Motor neuron (in vitro differentiated cells): ENCODE measurements around the gene NLRP8. TPM values are rescaled to one million over a fixed set of nuclear protein-coding genes. Genes with fewer than 3 reads are reported as not detected.
"Not testable (repeated sequence)": the region's sequence is repeated elsewhere in the genome, so short reads cannot be mapped to it uniquely, and the experiment has no call there.

Experiments used
- ATAC-seq, 8 experiments: fragments of 200-7000 bp; cut with Tn5 transposase; replicated peaks in 6 of 8; 2 replicates each; pipeline ENCODE4 v1.8.0; 2021; ENCODE audit warnings: mild to moderate bottlenecking in 8 of 8, moderate library complexity in 8 of 8
- H3K27ac ChIP-seq, 2 donors: fragments of 250-450 bp; sonication (Bioruptor Pico); 2 replicates each; pipeline ENCODE4 v1.9.0; 2021; ENCODE audit warnings: antibody characterized with exemption in 2 of 2, mild to moderate bottlenecking in 2 of 2, moderate library complexity in 1 of 2
- H3K4me1 ChIP-seq, 2 donors: fragments of 250-450 bp; sonication (Bioruptor Pico); replicated peaks in 1 of 2; 2 replicates each; pipeline ENCODE4 v1.6.1; 2021; ENCODE audit warnings: antibody characterized with exemption in 2 of 2, mild to moderate bottlenecking in 2 of 2, moderate library complexity in 1 of 2
- H3K4me3 ChIP-seq, 5 donors: fragments of 250-450 bp; sonication (Bioruptor Pico); 2 replicates each; pipeline ENCODE4 v1.9.0; 2021; ENCODE audit warnings: antibody characterized with exemption in 5 of 5, mild to moderate bottlenecking in 5 of 5, moderate library complexity in 4 of 5
- WGBS, 10 experiments: fragments of 450-650 bp; shearing (Covaris generic); methylation state at CpG; one replicate each; pipeline ENCODE4 v1.0.0; 2022; 5-methylcytosine and 5-hydroxymethylcytosine counted together
- in situ Hi-C, 9 experiments: fragments of 400-800 bp; cut with MboI; loops; one replicate each; pipeline ENCODE4 v1.15.0; 2021; ENCODE audit warnings: low sequenced_read_pairs in 9 of 9, low pct_unique_long_range_greater_than_20kb in 2 of 9; ENCODE audit not compliant: unreplicated experiment in 9 of 9
- total RNA-seq, 8 experiments: library from RNA; unstranded; fragments of 300-600 nt; gene quantifications; 2 replicates each; pipeline versions ENCODE4 v1.2.3 to v1.2.4, GENCODE V29; 2022

The NLRP8 gene
- total RNA-seq, 8 experiments from 2014 or later, result 0.04 to 0.28 (median 0.14) TPM; not detected in 5

- in situ Hi-C loops, result no loop called here
- Histone ChIP-seq H3K27ac (no peak within 1 kb of the TSS), H3K4me3 (no peak within 1 kb of the TSS), H3K4me1 (no peaks in the 10 kb centered on the region)
- 0 to 59% (median 33%) methylated on average over 1 to 5 of the region's 8 CpGs; no CpG with 5 or more reads in 3 of the 10 experiments for WGBS, 10 experiments
- ATAC-seq, result no peak
Observed at GRCh38 chr19:55931936-55932386, 15.7 kb upstream of the NLRP8 start, which contains the start of gene NLRP13. NLRP13 (minus strand) TSS chr19:55932336; CDS start chr19:55932311, 25 bp downstream.

GRCh38 chr19:55935206-55935605 is 12.4 kb upstream of the NLRP8 start:
- 3 to 70% (median 41%) methylated on average over 1 to 9 of the region's 9 CpGs; no CpG with 5 or more reads in 1 of the 10 experiments for WGBS, 10 experiments
- Histone ChIP-seq H3K4me3 (no peak overlapping the region), H3K4me1 (no peaks in the 10 kb centered on the region), H3K27ac (no peak overlapping the region)
- in situ Hi-C loops, result no loop called here
- no peak for ATAC-seq

GRCh38 chr19:55939206-55939605 is 8.4 kb upstream of the NLRP8 start:
- WGBS, 10 experiments, result 0 to 53% (median 28%) methylated on average over 2 to 6 of the region's 7 CpGs; no CpG with 5 or more reads in 1 of the 10 experiments
- no peaks in the 10 kb centered on the region for H3K4me1 ChIP-seq
- no peak for ATAC-seq
- H3K4me3 ChIP-seq, result no peak overlapping the region
- H3K27ac ChIP-seq, result no peak overlapping the region
- in situ Hi-C loops, result no loop called here

GRCh38 chr19:55940306-55940705 is 7.3 kb upstream of the NLRP8 start:
- ATAC-seq, result no peak
- in situ Hi-C loops, result no loop called here
- Histone ChIP-seq H3K4me1 (no peaks in the 10 kb centered on the region), H3K27ac (no peak overlapping the region), H3K4me3 (no peak overlapping the region)
- WGBS, 10 experiments, result 37 to 80% (median 47%) methylated on average over 3 to 9 of the region's 11 CpGs; no CpG with 5 or more reads in 3 of the 10 experiments

GRCh38 chr19:55950566-55950965 is 2.9 kb downstream of the NLRP8 start:
- H3K4me3 ChIP-seq, ATAC-seq, in situ Hi-C loops, H3K4me1 ChIP-seq, H3K27ac ChIP-seq: not testable (repeated sequence)
- 50 to 80% (median 59%) methylated on average over 1 to 12 of the region's 19 CpGs; no CpG with 5 or more reads in 4 of the 10 experiments for WGBS, 10 experiments

- ATAC-seq, result no peak
- H3K4me1 ChIP-seq, result no peaks in the 10 kb centered on the region
- in situ Hi-C loops, result no loop called here
- H3K4me3 ChIP-seq, result no peak overlapping the region
- H3K27ac ChIP-seq, result no peak overlapping the region
- WGBS, 10 experiments, result 0 to 100% (median 83%) methylated on average over 1 to 5 of the region's 7 CpGs; no CpG with 5 or more reads in 1 of the 10 experiments
Observed at GRCh38 chr19:55956431-55956830, 8.8 kb downstream of the NLRP8 start.

GRCh38 chr19:55958356-55958755 is 10.7 kb downstream of the NLRP8 start:
- H3K4me1 ChIP-seq, result no peaks in the 10 kb centered on the region
- 0 to 59% (median 55%) methylated on average over 1 to 4 of the region's 4 CpGs; no CpG with 5 or more reads in 4 of the 10 experiments for WGBS, 10 experiments
- no peak overlapping the region for H3K27ac ChIP-seq
- H3K4me3 ChIP-seq, result no peak overlapping the region
- no peak for ATAC-seq
- in situ Hi-C loops, result no loop called here

- in situ Hi-C loops, result no loop called here
- no peaks in the 10 kb centered on the region for H3K4me1 ChIP-seq
- no peak for ATAC-seq
- H3K27ac ChIP-seq, result no peak overlapping the region
- 21 to 75% (median 54%) methylated on average over 1 to 6 of the region's 6 CpGs; no CpG with 5 or more reads in 1 of the 10 experiments for WGBS, 10 experiments
- no peak overlapping the region for H3K4me3 ChIP-seq
Observed at GRCh38 chr19:55959996-55960675, 12.5 kb downstream of the NLRP8 start.

- H3K27ac ChIP-seq, result no peak overlapping the region
- ATAC-seq, result no peak
- WGBS, 10 experiments, result 41 to 100% (median 75%) methylated on average over 1 to 7 of the region's 10 CpGs; no CpG with 5 or more reads in 3 of the 10 experiments
- no peaks in the 10 kb centered on the region for H3K4me1 ChIP-seq
- no peak overlapping the region for H3K4me3 ChIP-seq
- in situ Hi-C loops, result no loop called here
Observed at GRCh38 chr19:55962186-55962585, 14.6 kb downstream of the NLRP8 start.

GRCh38 chr19:55973982-55974381 is 26.4 kb downstream of the NLRP8 start:
- no peaks in the 10 kb centered on the region for H3K4me1 ChIP-seq
- H3K4me3 ChIP-seq, result no peak overlapping the region
- in situ Hi-C loops, result no loop called here
- no peak for ATAC-seq
- H3K27ac ChIP-seq, result no peak overlapping the region
- 0 to 44% (median 4%) methylated on average over 1 to 3 of the region's 3 CpGs; no CpG with 5 or more reads in 1 of the 10 experiments for WGBS, 10 experiments

- Histone ChIP-seq H3K4me1 (no peaks in the 10 kb centered on the region), H3K4me3 (no peak overlapping the region), H3K27ac (no peak overlapping the region)
- WGBS, 10 experiments, result 15 to 54% (median 46%) methylated on average over 2 to 9 of the region's 9 CpGs; no CpG with 5 or more reads in 3 of the 10 experiments
- in situ Hi-C loops, result no loop called here
- ATAC-seq, result no peak
Observed at GRCh38 chr19:55980415-55980814, 32.8 kb downstream of the NLRP8 start.

GRCh38 chr19:55985254-55985653 is 37.6 kb downstream of the NLRP8 start:
- H3K4me1 ChIP-seq, result no peaks in the 10 kb centered on the region
- in situ Hi-C loops, result no loop called here
- WGBS, 10 experiments, result 0 to 38% (median 11%) methylated on average over 1 of the region's 1 CpG; no CpG with 5 or more reads in 2 of the 10 experiments
- no peak overlapping the region for H3K4me3 ChIP-seq
- ATAC-seq, result no peak
- H3K27ac ChIP-seq, result no peak overlapping the region

GRCh38 chr19:55986487-55986886 is 38.9 kb downstream of the NLRP8 start, which contains the start of gene NLRP5:
NLRP5 (plus strand) TSS chr19:55986775.
- Histone ChIP-seq H3K4me1 (no peaks in the 10 kb centered on the region), H3K4me3 (no peak within 1 kb of the TSS), H3K27ac (no peak within 1 kb of the TSS)
- WGBS, 10 experiments, result 0 to 75% (median 33%) methylated on average over 1 to 5 of the region's 10 CpGs; no CpG with 5 or more reads in 4 of the 10 experiments
- in situ Hi-C loops, result no loop called here
- ATAC-seq, result no peak
